Activated CD8-positive, alpha-beta memory T cell treated with anti-CD3 and anti-CD28 coated beads, Interleukin-2, amount 50 U/mL, for 1 hour (primary cell): ENCODE data around the gene PRR20G.
"Not testable (repeated sequence)": the region's sequence is repeated elsewhere in the genome, so short reads cannot be mapped to it uniquely, and the experiment has no call there.

Experiments
- DNase-seq: peaks from one replicate; pipeline ENCODE4 v3.0.0-alpha.2; 2020; ENCODE audit errors: extremely low read depth

Gene PRR20G

DNA sequence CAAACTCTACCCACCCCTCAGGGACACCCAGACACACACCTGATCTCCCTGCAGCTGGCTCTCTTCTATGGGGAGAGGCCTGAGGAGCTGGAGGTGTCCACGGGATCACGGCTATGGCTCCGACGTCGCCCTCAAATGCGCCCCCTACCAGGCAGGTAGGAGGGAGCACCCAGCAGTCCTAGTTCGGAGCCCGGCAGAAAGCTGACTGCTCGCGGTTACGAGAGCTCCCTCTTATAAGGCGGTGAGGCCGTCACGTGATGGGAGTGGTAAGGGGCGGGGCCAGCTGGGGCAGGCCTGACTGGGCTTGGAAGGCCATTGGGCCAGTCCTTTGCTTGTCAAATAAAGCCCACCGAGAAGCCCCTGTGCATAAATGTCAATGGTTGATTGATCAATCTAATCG, at the start of gene PRR20G:
Gene PRR20G (minus strand): TSS at position 207 of the 400 bp plus-strand sequence. CDS start 681 bp downstream, outside the sequence.
- no peak for DNase-seq

GRCh38 chr3:127337001-127337400, 49.2 kb upstream of the PRR20G start:
- no peak for DNase-seq

DNA sequence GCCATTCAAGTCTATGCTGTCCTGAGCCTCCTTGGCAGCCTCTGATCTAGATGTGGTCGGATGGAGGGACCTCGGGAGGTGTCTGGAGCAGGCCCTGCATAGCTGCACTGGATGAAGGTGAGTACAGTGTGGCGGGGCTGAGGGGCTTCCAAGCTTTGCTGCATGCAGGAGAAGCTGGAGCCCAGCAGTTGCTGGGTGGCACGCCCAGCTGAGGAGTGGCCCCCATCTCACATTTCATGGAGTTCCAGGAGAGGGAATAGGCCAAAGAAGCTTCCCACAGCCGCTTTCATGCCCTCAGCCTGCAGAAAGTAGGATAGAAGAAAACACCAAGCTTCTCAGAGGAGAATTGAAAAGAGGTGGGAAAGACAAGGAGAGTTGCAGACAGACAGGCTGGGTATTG, 48.3 kb upstream of the PRR20G start:
- no peak for DNase-seq

GRCh38 chr3:127330385-127330784, 42.5 kb upstream of the PRR20G start:
- DNase-seq, result no peak

- DNase-seq, result no peak
Measured at GRCh38 chr3:127329631-127330285, 41.9 kb upstream of the PRR20G start.

DNA sequence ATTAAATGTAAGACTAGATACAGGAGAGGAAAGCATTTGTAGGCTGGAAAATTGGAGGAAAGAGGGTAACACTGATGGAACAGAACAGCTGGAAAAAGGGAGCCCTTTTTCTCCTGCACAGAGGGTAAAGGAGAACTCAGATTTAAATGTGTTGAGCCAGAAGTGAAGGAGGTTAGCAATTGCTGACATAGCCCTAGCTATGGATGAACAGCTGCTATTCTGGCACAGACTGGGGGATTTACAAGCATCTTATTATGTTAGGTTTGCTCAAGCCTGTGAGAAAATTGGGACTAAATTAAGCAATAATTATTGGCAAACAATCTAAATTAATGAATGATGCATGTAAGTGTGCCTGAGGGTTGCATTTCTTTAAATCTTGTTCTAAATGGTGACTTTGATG, 40.6 kb upstream of the PRR20G start:
- DNase-seq, result no peak

- DNase-seq, result no peak
Measured at GRCh38 chr3:127326341-127326740, 38.5 kb upstream of the PRR20G start.

- DNase-seq, result no peak
Measured at GRCh38 chr3:127325629-127325961, 37.7 kb upstream of the PRR20G start.

GRCh38 chr3:127324913-127325628, 37.2 kb upstream of the PRR20G start:
- no peak for DNase-seq

GRCh38 chr3:127324076-127324475, 36.2 kb upstream of the PRR20G start:
- DNase-seq, result no peak

GRCh38 chr3:127323581-127323980, 35.7 kb upstream of the PRR20G start:
- no peak for DNase-seq

GRCh38 chr3:127321371-127321770, 33.5 kb upstream of the PRR20G start:
- no peak for DNase-seq

DNA sequence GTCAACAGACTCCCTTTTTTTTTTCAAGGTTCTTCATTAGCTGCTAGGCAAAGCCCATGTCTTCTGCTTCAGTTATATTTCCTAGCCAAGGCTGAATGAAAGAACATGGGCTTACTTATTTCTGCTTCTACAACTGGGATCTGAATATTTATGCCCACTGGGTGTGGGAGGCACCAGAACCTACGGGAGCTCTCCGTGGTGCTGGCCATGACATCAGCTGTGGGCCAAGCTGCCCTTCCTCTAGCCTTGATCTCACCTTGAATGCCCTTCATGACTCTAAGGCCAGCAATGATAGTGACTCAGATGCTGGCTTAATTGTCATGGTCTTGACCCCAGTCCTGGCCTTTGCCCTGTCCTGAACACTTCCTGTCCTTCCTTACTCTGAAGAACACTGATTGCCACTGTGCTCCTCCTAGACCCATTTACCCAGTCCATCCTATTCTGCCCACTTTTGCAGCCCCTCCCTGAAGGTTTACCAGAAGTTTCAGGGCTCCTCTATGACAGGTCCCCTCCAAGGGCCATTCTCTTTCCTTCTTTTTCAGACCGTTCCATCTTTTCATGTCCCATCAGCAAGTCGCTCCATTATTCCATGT, 32.8 kb upstream of the PRR20G start:
- DNase-seq, result no peak

- no peak for DNase-seq
Measured at GRCh38 chr3:127316685-127317084, 28.8 kb upstream of the PRR20G start.

DNA sequence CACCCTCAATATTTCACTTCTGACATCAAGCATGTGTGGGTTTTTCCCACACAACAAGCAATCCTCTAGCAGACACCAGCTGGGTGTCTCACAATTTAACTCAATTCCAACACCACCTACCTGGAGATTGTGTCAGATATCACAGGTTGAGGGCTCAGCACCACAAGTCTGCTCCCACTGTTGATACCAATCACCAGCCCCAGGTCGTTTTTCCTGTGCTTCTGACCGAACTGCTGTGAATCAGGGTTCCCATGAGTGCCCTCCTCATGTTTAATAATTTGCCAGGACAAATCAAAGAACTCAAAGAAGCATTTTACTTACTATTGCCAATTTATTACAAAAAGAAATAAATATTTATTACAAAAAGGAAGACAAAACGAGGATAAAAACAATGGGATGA, 25.0 kb upstream of the PRR20G start:
- no peak for DNase-seq

- not testable (repeated sequence) for DNase-seq
Measured at GRCh38 chr3:127308821-127309220, 21.0 kb upstream of the PRR20G start.

DNA sequence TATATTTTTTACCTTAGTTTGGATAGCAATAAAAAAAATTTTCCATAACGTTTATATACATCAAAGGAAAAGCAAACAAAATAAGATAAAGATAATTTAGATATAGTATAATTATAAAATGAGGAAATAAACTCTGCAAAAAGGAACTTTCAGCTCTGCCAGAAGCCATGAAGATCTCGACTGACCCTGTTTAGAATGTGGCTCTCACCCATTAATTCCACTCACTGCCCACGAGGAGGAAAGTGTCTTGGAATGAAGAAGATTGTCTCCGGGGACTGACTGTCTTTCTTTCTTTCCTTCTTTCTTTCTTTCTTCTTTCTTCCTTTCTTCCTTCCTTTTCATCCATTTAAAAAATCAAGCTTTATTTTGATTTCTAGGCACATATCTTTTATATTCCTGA, 20.1 kb upstream of the PRR20G start:
- DNase-seq, result no peak

- no peak for DNase-seq
Measured at GRCh38 chr3:127307112-127307835, 19.4 kb upstream of the PRR20G start.

- no peak for DNase-seq
Measured at GRCh38 chr3:127306361-127307111, 18.7 kb upstream of the PRR20G start.

DNA sequence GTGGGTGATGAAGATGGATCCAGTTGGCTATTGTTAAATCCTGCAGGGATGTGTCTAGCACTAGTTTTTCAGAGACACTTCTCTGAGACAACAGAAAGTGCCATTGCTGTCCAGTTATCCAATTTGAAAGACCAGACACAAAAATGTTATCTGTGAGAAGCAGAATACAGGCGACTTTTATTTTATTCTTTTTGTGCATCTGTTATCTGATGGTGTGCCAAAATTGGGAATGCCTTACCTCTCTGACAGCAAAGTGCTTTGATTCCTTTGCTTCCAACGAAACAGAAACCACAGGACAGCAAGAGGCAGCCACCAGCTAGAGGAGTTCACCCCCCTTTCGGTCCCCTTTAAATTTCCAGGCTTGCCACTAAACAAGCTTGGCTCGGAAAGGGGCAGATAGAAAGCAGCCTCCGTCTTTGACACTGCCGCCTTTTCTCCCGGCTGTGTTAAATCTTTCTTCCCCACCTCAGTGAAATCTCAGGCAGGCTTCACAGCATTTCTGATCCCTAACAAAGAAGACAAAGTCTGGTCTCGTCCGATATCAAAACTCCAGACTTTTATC, 17.7 kb upstream of the PRR20G start:
- DNase-seq, result no peak

DNA sequence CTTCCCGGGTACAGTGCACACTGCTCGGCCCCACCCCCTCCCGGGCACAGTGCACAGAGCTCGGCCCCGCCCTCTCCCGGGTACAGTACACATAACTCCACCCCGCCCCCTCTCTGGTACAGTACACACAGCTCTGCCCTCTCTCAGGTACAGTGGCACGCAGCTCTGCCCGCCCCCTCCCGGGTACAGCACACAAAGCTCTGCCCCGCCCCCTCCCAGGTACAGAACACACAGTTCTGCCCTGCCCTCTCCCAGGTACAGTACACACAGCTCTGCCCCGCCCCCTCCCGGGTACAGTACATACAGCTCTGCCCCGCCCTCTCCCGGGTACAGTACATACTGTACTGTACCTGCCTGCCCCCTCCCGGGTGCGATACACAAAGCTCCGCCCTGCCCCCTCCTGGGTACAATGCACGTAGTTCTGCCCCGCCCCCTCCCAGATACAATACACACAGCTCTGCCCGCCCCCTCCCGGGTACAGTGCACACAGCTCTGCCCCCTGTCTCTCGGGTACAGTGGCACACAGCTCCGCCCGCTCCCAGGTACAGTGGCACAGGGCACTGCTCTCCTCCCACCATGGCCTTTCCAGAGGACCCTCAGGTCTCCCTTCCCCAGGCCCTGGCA, 16.4 kb upstream of the PRR20G start:
- DNase-seq, result no peak
